Activated naive CD8-positive, alpha-beta T cell treated with anti-CD3 and anti-CD28 coated beads for 36 hours (primary cell): ENCODE measurements around the gene HACE1. TPM values are rescaled to one million over a fixed set of nuclear protein-coding genes. Genes with fewer than 3 reads are reported as not detected.
"Not testable (repeated sequence)": the region's sequence is repeated elsewhere in the genome, so short reads cannot be mapped to it uniquely, and the experiment has no call there.

ENCODE experiments used
- DNase-seq: peaks from one replicate; pipeline ENCODE4 v3.0.0; 2021
- H3K27ac Mint-ChIP-seq: one replicate; pipeline ENCODE4 v1.8.0; 2022; ENCODE audit warnings: mild to moderate bottlenecking, moderate library complexity, mixed read lengths
- H3K27me3 Mint-ChIP-seq: one replicate; pipeline ENCODE4 v1.8.0; 2022; ENCODE audit warnings: mild to moderate bottlenecking, mixed read lengths
- H3K36me3 Mint-ChIP-seq: one replicate; pipeline ENCODE4 v1.8.0; 2021; ENCODE audit warnings: mild to moderate bottlenecking, mixed read lengths
- H3K4me1 Mint-ChIP-seq: one replicate; pipeline ENCODE4 v1.8.0; 2021; ENCODE audit warnings: mixed read lengths
- H3K4me3 Mint-ChIP-seq: one replicate; pipeline ENCODE4 v1.8.0; 2022; ENCODE audit warnings: mild to moderate bottlenecking, moderate library complexity, mixed read lengths
- H3K9me3 Mint-ChIP-seq: one replicate; pipeline ENCODE4 v1.8.0; 2022; ENCODE audit warnings: mixed read lengths
- total RNA-seq, 2 experiments: library from RNA; stranded (reverse); gene quantifications; one replicate each; pipeline ENCODE4 v1.2.3, GENCODE V29; 2021

HACE1 gene
- total RNA-seq: 10 to 100 TPM; 10.1 to 12.4 TPM

- H3K9me3 Mint-ChIP-seq: no peaks in the 10 kb centered on the region
- peak within 1 kb of the TSS; percentile 95 for H3K4me3 Mint-ChIP-seq
- peaks cover 2% of the 10 kb centered on the region for H3K36me3 Mint-ChIP-seq
- peak; percentile 91 for DNase-seq
- peaks cover 25% of the 10 kb centered on the region for H3K4me1 Mint-ChIP-seq
- peaks cover 21% of the 10 kb centered on the region for H3K27me3 Mint-ChIP-seq
- H3K27ac Mint-ChIP-seq: peak within 1 kb of the TSS; percentile 80
These were observed at the start of gene HACE1 for GRCh38 chr6:104859225-104860146. Gene HACE1, minus strand, starts transcription at chr6:104859919. Its CDS starts 277 bp downstream, at chr6:104859642.

- H3K36me3 Mint-ChIP-seq: no peaks in the 10 kb centered on the region
- H3K4me3 Mint-ChIP-seq: no peak overlapping the region
- DNase-seq: no peak
- peaks cover 30% of the 10 kb centered on the region for H3K27me3 Mint-ChIP-seq
- H3K27ac Mint-ChIP-seq: no peak overlapping the region
- no peaks in the 10 kb centered on the region for H3K9me3 Mint-ChIP-seq
- no peaks in the 10 kb centered on the region for H3K4me1 Mint-ChIP-seq
These were observed 49.3 kb upstream of the HACE1 start for GRCh38 chr6:104908888-104909525.

- no peaks in the 10 kb centered on the region for H3K4me1 Mint-ChIP-seq
- no peak for DNase-seq
- H3K27ac Mint-ChIP-seq: no peak overlapping the region
- H3K36me3 Mint-ChIP-seq: no peaks in the 10 kb centered on the region
- no peak overlapping the region for H3K4me3 Mint-ChIP-seq
- peaks cover 30% of the 10 kb centered on the region for H3K27me3 Mint-ChIP-seq
- H3K9me3 Mint-ChIP-seq: no peaks in the 10 kb centered on the region
These were observed 48.5 kb upstream of the HACE1 start for GRCh38 chr6:104908031-104908887.

- not testable (repeated sequence) for H3K27ac Mint-ChIP-seq, H3K36me3 Mint-ChIP-seq, H3K9me3 Mint-ChIP-seq, DNase-seq, H3K4me3 Mint-ChIP-seq, H3K4me1 Mint-ChIP-seq
- H3K27me3 Mint-ChIP-seq: peaks cover 12% of the 10 kb centered on the region
These were observed 39.2 kb upstream of the HACE1 start for GRCh38 chr6:104898893-104899292.

GRCh38 chr6:104896914-104897313, 37.2 kb upstream of the HACE1 start:
- no peak overlapping the region for H3K4me3 Mint-ChIP-seq
- no peak overlapping the region for H3K27ac Mint-ChIP-seq
- H3K36me3 Mint-ChIP-seq: no peaks in the 10 kb centered on the region
- no peak for DNase-seq
- no peaks in the 10 kb centered on the region for H3K4me1 Mint-ChIP-seq
- peaks cover 14% of the 10 kb centered on the region for H3K27me3 Mint-ChIP-seq
- H3K9me3 Mint-ChIP-seq: no peaks in the 10 kb centered on the region

- H3K36me3 Mint-ChIP-seq: peaks cover 3% of the 10 kb centered on the region
- H3K27ac Mint-ChIP-seq: no peak overlapping the region
- peaks cover 7% of the 10 kb centered on the region for H3K9me3 Mint-ChIP-seq
- no peaks in the 10 kb centered on the region for H3K4me1 Mint-ChIP-seq
- no peak overlapping the region for H3K4me3 Mint-ChIP-seq
- DNase-seq: no peak
- peaks cover 24% of the 10 kb centered on the region for H3K27me3 Mint-ChIP-seq
These were observed 28.3 kb upstream of the HACE1 start for GRCh38 chr6:104888066-104888465.

GRCh38 chr6:104887350-104887749, 27.6 kb upstream of the HACE1 start:
- Mint-ChIP-seq H3K4me3 (no peak overlapping the region), H3K9me3 (peaks cover 7% of the 10 kb centered on the region), H3K36me3 (peaks cover 3% of the 10 kb centered on the region), H3K27ac (no peak overlapping the region), H3K27me3 (peaks cover 24% of the 10 kb centered on the region), H3K4me1 (no peaks in the 10 kb centered on the region)
- DNase-seq: no peak

GRCh38 chr6:104885518-104886043, 25.9 kb upstream of the HACE1 start:
- Mint-ChIP-seq H3K9me3 (peaks cover 7% of the 10 kb centered on the region), H3K27me3 (peaks cover 20% of the 10 kb centered on the region), H3K4me3 (no peak overlapping the region), H3K27ac (no peak overlapping the region), H3K36me3 (peaks cover 3% of the 10 kb centered on the region), H3K4me1 (no peaks in the 10 kb centered on the region)
- no peak for DNase-seq

- Mint-ChIP-seq H3K27me3 (peaks cover 20% of the 10 kb centered on the region), H3K9me3 (peaks cover 7% of the 10 kb centered on the region), H3K36me3 (peaks cover 3% of the 10 kb centered on the region), H3K4me1 (no peaks in the 10 kb centered on the region), H3K4me3 (no peak overlapping the region), H3K27ac (no peak overlapping the region)
- DNase-seq: no peak
These were observed 25.3 kb upstream of the HACE1 start for GRCh38 chr6:104884867-104885517.

GRCh38 chr6:104881964-104882668, 22.4 kb upstream of the HACE1 start:
- no peak for DNase-seq
- no peaks in the 10 kb centered on the region for H3K9me3 Mint-ChIP-seq
- H3K27me3 Mint-ChIP-seq: peaks cover 14% of the 10 kb centered on the region
- H3K27ac Mint-ChIP-seq: no peak overlapping the region
- H3K36me3 Mint-ChIP-seq: no peaks in the 10 kb centered on the region
- no peak overlapping the region for H3K4me3 Mint-ChIP-seq
- H3K4me1 Mint-ChIP-seq: no peaks in the 10 kb centered on the region

- Mint-ChIP-seq H3K36me3 (no peaks in the 10 kb centered on the region), H3K4me1 (peaks cover 17% of the 10 kb centered on the region), H3K9me3 (no peaks in the 10 kb centered on the region), H3K27me3 (peaks cover 36% of the 10 kb centered on the region), H3K27ac (no peak overlapping the region), H3K4me3 (no peak overlapping the region)
- DNase-seq: no peak
These were observed 2.7 kb upstream of the HACE1 start for GRCh38 chr6:104862456-104862855.

- peak overlapping the region; percentile 95 for H3K4me3 Mint-ChIP-seq
These were observed 502 bp upstream of the HACE1 start for GRCh38 chr6:104860221-104860620.

GRCh38 chr6:104858642-104859041, 1.1 kb downstream of the HACE1 start:
- Mint-ChIP-seq H3K9me3 (no peaks in the 10 kb centered on the region), H3K36me3 (peaks cover 2% of the 10 kb centered on the region), H3K4me3 (peak overlapping the region; percentile 95), H3K27ac (peak overlapping the region; percentile 80), H3K27me3 (peaks cover 15% of the 10 kb centered on the region), H3K4me1 (peaks cover 25% of the 10 kb centered on the region)
- no peak for DNase-seq

More at GRCh38 chr6:104860221-104860620, 502 bp upstream of the HACE1 start:
- Mint-ChIP-seq H3K9me3 (no peaks in the 10 kb centered on the region), H3K36me3 (peaks cover 2% of the 10 kb centered on the region), H3K27ac (peak overlapping the region; percentile 34), H3K4me1 (peaks cover 22% of the 10 kb centered on the region), H3K27me3 (peaks cover 24% of the 10 kb centered on the region)
- DNase-seq: no peak

GRCh38 chr6:104855507-104855906, 4.2 kb downstream of the HACE1 start:
- Mint-ChIP-seq H3K27me3 (no peaks in the 10 kb centered on the region), H3K27ac (no peak overlapping the region), H3K36me3 (peaks cover 10% of the 10 kb centered on the region), H3K4me3 (no peak overlapping the region), H3K4me1 (peaks cover 20% of the 10 kb centered on the region), H3K9me3 (no peaks in the 10 kb centered on the region)
- DNase-seq: no peak
